ENCODE results near the gene GYG2. TPM values are rescaled to one million over a fixed set of nuclear protein-coding genes. Genes with fewer than 3 reads are reported as not detected.

The GYG2 gene
- total RNA-seq, 1 experiment from 2014 or later, result not detected

DNA sequence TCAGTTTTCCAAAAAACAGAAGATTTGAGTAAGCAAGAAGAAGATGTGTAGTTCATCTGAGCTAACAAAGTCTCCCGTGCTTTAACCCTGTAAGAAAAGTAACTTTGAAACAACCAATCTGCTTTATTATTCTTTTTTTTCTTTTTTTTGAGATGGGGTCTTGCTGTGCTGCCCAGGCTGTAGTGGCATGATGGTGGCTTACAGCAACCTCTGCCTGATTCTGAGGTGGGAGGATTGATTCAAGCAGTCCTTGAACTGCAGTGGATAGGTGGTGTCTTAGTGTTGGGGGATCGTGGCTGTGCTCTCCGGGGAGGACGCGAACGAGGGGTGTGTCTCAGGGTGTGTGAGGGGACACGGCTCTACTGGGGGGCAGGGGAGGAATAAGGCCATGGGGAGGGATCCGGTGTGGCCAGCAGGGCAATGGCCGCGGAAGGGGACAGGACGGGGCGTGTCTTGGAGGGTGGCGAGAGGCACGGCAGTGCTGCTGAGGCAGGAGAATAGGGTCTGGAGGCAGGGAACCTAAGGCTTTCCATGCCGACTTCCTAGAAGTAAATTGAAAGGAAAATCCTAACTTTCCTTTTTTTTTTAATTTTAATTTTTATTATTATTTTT is 98.0 kb downstream of the GYG2 start:
- RAD21 ChIA-PET (ENCODE audit: low non-redundant PET in 1 of 2, low total read pairs in 2 of 2, uncharacterized antibody in 2 of 2, unreplicated experiment in 2 of 2), result no interaction called here
- TF ChIP-seq, protein P1, sequence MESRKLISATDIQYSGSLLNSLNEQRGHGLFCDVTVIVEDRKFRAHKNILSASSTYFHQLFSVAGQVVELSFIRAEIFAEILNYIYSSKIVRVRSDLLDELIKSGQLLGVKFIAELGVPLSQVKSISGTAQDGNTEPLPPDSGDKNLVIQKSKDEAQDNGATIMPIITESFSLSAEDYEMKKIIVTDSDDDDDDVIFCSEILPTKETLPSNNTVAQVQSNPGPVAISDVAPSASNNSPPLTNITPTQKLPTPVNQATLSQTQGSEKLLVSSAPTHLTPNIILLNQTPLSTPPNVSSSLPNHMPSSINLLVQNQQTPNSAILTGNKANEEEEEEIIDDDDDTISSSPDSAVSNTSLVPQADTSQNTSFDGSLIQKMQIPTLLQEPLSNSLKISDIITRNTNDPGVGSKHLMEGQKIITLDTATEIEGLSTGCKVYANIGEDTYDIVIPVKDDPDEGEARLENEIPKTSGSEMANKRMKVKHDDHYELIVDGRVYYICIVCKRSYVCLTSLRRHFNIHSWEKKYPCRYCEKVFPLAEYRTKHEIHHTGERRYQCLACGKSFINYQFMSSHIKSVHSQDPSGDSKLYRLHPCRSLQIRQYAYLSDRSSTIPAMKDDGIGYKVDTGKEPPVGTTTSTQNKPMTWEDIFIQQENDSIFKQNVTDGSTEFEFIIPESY (IDR thresholded peaks at IDR 0.05; ENCODE audit: extremely low read depth, insufficient replicate concordance, low read length), result no peak
- no peak for TF ChIP-seq TCF7L2 (IDR thresholded peaks at IDR 0.05; ENCODE audit: borderline replicate concordance, extremely low read depth, insufficient read depth, insufficient read length)
- TF ChIP-seq FOSL1 (IDR thresholded peaks at IDR 0.05; ENCODE audit: low read depth), result no peak
- TF ChIP-seq SIN3A (IDR thresholded peaks at IDR 0.05; ENCODE audit: low read depth), result no peak
- TF ChIP-seq RAD21 (IDR thresholded peaks at IDR 0.05; ENCODE audit: low read depth), result no peak
- TF ChIP-seq, protein P2, sequence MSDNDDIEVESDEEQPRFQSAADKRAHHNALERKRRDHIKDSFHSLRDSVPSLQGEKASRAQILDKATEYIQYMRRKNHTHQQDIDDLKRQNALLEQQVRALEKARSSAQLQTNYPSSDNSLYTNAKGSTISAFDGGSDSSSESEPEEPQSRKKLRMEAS (IDR thresholded peaks at IDR 0.05), result no peak
- TF ChIP-seq YY1 (IDR thresholded peaks at IDR 0.05; ENCODE audit: extremely low read depth, insufficient replicate concordance, low read depth, low read length), result no peak
- TF ChIP-seq ZNF274 (IDR thresholded peaks at IDR 0.05; ENCODE audit: low read depth, low read length), result no peak
- TF ChIP-seq ELF1 (IDR thresholded peaks at IDR 0.05; ENCODE audit: borderline replicate concordance, low read depth), result no peak
- TF ChIP-seq, protein P3, sequence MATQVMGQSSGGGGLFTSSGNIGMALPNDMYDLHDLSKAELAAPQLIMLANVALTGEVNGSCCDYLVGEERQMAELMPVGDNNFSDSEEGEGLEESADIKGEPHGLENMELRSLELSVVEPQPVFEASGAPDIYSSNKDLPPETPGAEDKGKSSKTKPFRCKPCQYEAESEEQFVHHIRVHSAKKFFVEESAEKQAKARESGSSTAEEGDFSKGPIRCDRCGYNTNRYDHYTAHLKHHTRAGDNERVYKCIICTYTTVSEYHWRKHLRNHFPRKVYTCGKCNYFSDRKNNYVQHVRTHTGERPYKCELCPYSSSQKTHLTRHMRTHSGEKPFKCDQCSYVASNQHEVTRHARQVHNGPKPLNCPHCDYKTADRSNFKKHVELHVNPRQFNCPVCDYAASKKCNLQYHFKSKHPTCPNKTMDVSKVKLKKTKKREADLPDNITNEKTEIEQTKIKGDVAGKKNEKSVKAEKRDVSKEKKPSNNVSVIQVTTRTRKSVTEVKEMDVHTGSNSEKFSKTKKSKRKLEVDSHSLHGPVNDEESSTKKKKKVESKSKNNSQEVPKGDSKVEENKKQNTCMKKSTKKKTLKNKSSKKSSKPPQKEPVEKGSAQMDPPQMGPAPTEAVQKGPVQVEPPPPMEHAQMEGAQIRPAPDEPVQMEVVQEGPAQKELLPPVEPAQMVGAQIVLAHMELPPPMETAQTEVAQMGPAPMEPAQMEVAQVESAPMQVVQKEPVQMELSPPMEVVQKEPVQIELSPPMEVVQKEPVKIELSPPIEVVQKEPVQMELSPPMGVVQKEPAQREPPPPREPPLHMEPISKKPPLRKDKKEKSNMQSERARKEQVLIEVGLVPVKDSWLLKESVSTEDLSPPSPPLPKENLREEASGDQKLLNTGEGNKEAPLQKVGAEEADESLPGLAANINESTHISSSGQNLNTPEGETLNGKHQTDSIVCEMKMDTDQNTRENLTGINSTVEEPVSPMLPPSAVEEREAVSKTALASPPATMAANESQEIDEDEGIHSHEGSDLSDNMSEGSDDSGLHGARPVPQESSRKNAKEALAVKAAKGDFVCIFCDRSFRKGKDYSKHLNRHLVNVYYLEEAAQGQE (IDR thresholded peaks at IDR 0.05; ENCODE audit: low read depth), result no peak
- TF ChIP-seq EZH2phosphoT487 (IDR thresholded peaks at IDR 0.05; ENCODE audit: borderline replicate concordance), result no peak
- TF ChIP-seq ZFX (IDR thresholded peaks at IDR 0.05), result no peak
- no peak for TF ChIP-seq EGR1 (IDR thresholded peaks at IDR 0.05; ENCODE audit: low read depth)
- no peak for TF ChIP-seq POLR2A (IDR thresholded peaks at IDR 0.05; ENCODE audit: borderline replicate concordance, extremely low read depth, insufficient read depth, insufficient read length)
- Histone ChIP-seq H3K9ac (ENCODE audit: low read length) (no peak overlapping the region), H3K79me2 (ENCODE audit: insufficient read depth, low read length) (no peaks in the 10 kb centered on the region), H3K4me3 (replicated peaks in 1 of 2; ENCODE audit: low read depth in 1 of 2, low read length in 2 of 2) (no peak overlapping the region), H3K36me3 (ENCODE audit: control insufficient read depth in 1 of 2, insufficient read depth in 2 of 2, low read length in 2 of 2) (no peaks in the 10 kb centered on the region), H3K9me3 (ENCODE audit: control insufficient read depth in 1 of 2, insufficient read depth in 1 of 2, low read depth in 1 of 2, low read length in 2 of 2) (no peaks in the 10 kb centered on the region), H3K4me1 (ENCODE audit: control insufficient read depth in 1 of 2, insufficient read depth in 2 of 2, low read length in 2 of 2) (no peaks in the 10 kb centered on the region; a peak in 1 of 4 replicates), H3K4me2 (ENCODE audit: low read length) (no peak overlapping the region), H3K27ac (ENCODE audit: low read depth, low read length) (no peak overlapping the region), H4K20me1 (ENCODE audit: insufficient read depth) (no peaks in the 10 kb centered on the region), H3K9me2 (ENCODE audit: insufficient read depth) (no peaks in the 10 kb centered on the region), H3K27me3 (ENCODE audit: insufficient read depth, low read length) (no peaks in the 10 kb centered on the region), H2AFZ (ENCODE audit: low read depth, low read length, poor library complexity, severe bottlenecking) (no peak overlapping the region)
- POLR2A ChIA-PET, result no interaction called here
- intact Hi-C loops (cut with micrococcal nuclease), result no loop called here
- BruUV-seq (replicated peaks), result no TSS peak
- DNase-seq (ENCODE audit: low read depth, low spot score) (no peak), ATAC-seq (no peak)
- CTCF ChIA-PET, result no interaction called here

Measured in HCT116 (cell line).